Effector memory CD8-positive, alpha-beta T cell (primary cell): ENCODE measurements around the gene EMILIN1.
"Not testable (repeated sequence)": the region's sequence is repeated elsewhere in the genome, so short reads cannot be mapped to it uniquely, and the experiment has no call there.

Experiments
- ATAC-seq: fragments of 150-1000 bp; cut with Tn5 transposase; replicated peaks from 2 replicates; pipeline ENCODE4 v1.10.0; 2021; ENCODE audit warnings: mild to moderate bottlenecking, moderate library complexity
- DNase-seq, 3 experiments: peaks; one replicate each; pipeline ENCODE4 v3.0.0; 2021
- H3K27ac Mint-ChIP-seq, 2 donors: one replicate each; pipeline ENCODE4 v1.8.0; 2022; ENCODE audit warnings: mild to moderate bottlenecking in 2 of 2, mixed read lengths in 2 of 2, moderate library complexity in 2 of 2
- H3K27me3 Mint-ChIP-seq, 2 donors: one replicate each; pipeline ENCODE4 v1.8.0; 2022; ENCODE audit warnings: mixed read lengths in 2 of 2
- H3K36me3 Mint-ChIP-seq: one replicate; pipeline ENCODE4 v1.8.0; 2022; ENCODE audit warnings: mild to moderate bottlenecking, moderate library complexity, mixed read lengths; ENCODE audit not compliant: insufficient read depth
- H3K4me1 Mint-ChIP-seq, 2 donors: one replicate each; pipeline ENCODE4 v1.8.0; 2022; ENCODE audit warnings: low read depth in 2 of 2, mixed read lengths in 2 of 2
- H3K4me3 Mint-ChIP-seq, 2 donors: one replicate each; pipeline ENCODE4 v1.8.0; 2022; ENCODE audit warnings: mild to moderate bottlenecking in 2 of 2, mixed read lengths in 2 of 2, moderate library complexity in 2 of 2
- H3K9me3 Mint-ChIP-seq, 2 donors: one replicate each; pipeline ENCODE4 v1.8.0; 2022; ENCODE audit warnings: mixed read lengths in 2 of 2

EMILIN1 gene

DNA sequence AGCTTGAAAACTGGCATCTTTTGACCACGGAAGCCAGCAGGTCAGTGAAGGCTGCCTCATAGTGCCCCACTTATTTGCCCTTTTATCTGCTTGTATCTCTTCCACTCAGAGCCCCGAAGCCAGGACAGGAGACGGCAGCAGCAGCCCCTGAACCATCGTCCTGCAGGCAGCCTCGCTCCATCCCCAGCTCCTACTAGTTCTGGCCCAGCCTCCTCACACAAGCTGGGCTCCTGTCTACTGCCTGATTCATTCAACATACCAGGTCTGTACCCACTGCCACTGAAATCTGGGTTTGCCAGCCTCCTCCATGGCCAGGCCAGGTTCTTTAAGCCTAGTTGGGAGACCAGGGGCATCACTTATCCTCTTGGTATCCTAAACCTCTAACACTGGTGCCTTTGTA lies 11.0 kb upstream of the EMILIN1 start:
- no peak for ATAC-seq
- peak overlapping the region in 1 of 2 donors; percentile 23 for H3K27ac Mint-ChIP-seq
- H3K4me3 Mint-ChIP-seq, result no peak overlapping the region
- no peak for DNase-seq
- H3K9me3 Mint-ChIP-seq, result no peaks in the 10 kb centered on the region
- no peaks in the 10 kb centered on the region for H3K27me3 Mint-ChIP-seq
- H3K36me3 Mint-ChIP-seq, result peaks cover 53% of the 10 kb centered on the region
- peaks cover 30 to 61% of the 10 kb centered on the region in 2 donors for H3K4me1 Mint-ChIP-seq

DNA sequence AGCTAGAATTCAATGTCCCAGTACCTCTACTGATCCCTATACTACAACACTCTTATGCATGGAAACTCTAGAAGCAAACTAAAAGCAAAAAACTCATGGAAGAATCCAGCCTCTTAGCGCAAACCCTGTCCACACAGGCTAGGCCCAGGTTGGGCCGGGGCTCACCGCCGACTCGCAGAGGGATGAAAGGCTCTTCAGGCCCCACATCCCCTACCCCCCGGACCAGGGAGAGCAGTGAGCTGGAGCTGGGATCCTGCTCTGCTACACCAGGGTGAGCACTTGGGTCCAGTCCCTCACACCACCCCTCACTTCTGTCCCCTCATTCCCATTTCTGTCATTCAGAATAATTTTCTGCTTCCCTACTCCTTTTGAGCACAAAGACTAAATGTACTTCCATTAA lies 9.0 kb upstream of the EMILIN1 start:
- Mint-ChIP-seq H3K36me3 (peaks cover 48% of the 10 kb centered on the region), H3K9me3 (no peaks in the 10 kb centered on the region), H3K4me1 (peaks cover 32 to 57% of the 10 kb centered on the region in 2 donors), H3K27me3 (no peaks in the 10 kb centered on the region), H3K27ac (peak overlapping the region; percentile 67 to 96), H3K4me3 (peak overlapping the region; percentile 15 to 97)
- ATAC-seq, result no peak
- DNase-seq, result no peak

DNA sequence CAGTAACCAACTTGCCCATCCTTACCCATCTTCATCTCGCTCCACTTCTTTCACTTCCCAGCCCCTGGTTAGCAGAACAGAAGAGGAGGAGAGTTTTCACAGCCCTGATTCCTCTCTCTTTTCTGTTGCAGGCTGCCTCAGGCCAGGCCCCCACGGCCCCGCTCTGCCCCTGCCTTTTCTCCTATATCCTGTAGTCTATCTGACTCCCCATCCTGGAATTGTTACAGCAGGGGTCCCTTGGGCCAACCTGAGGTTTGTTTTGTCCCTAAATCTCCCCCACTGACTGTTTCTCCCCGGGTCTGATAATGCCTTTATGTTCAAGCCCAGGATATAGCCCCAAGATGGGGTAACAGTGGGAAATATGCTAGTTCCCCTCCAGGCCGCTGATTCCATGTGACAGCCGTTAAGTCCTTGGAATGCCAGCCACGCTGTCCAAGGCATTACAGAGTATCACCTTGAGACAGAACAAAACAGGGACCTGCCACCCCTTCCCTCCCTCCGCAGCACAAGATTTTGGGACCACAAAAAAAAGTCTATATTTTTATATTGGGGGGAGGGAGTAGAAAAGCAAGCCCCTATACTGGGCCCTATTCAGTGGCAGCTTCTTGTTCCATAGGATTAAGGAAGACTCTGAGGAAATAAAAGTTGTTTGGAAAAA lies 8.3 kb upstream of the EMILIN1 start:
- H3K4me1 Mint-ChIP-seq, result peaks cover 37 to 62% of the 10 kb centered on the region in 2 donors
- peaks cover 42% of the 10 kb centered on the region for H3K36me3 Mint-ChIP-seq
- H3K27ac Mint-ChIP-seq, result peak overlapping the region; percentile 91 to 96
- ATAC-seq (no peak), DNase-seq (no peak)
- peak overlapping the region; percentile 97 to 99 for H3K4me3 Mint-ChIP-seq
- no peaks in the 10 kb centered on the region for H3K9me3 Mint-ChIP-seq
- H3K27me3 Mint-ChIP-seq, result no peaks in the 10 kb centered on the region

DNA sequence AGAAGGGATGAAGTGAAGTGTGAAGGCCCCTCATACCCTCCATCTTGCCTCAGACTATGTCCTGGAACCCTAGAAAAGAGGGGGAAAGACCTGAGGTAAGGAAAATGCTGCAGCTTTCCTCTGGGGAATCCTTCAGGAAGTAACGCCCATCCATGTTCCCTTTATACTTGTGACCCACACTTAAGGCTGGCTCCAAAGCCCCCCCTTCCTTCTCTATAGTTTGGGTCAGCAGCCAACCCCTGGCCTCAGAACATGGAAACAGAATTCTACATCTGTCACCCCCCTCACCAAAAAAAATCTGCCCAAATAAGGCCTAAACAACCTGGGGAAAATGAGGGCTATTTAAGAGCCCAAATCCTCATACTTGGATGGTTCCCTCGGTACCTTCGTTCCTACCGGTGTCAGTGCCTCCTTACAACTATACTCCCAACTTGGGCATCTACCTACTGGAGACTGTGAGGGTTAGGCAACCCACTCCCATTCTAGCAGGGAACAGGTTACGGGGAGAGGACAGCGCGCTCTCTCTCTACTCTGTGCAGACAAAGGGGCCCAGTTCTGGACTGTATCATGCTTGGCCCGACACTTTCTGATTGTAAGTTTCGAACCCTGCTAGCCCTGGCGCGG lies 7.7 kb upstream of the EMILIN1 start:
- H3K4me3 Mint-ChIP-seq, result peak overlapping the region; percentile 97 to 99
- H3K4me1 Mint-ChIP-seq, result peaks cover 44 to 62% of the 10 kb centered on the region in 2 donors
- H3K9me3 Mint-ChIP-seq, result no peaks in the 10 kb centered on the region
- H3K27ac Mint-ChIP-seq, result peak overlapping the region; percentile 91 to 96
- H3K27me3 Mint-ChIP-seq, result no peaks in the 10 kb centered on the region
- DNase-seq (peak in 1 of 3 experiments; percentile 21), ATAC-seq (peak; percentile 9)
- peaks cover 35% of the 10 kb centered on the region for H3K36me3 Mint-ChIP-seq

DNA sequence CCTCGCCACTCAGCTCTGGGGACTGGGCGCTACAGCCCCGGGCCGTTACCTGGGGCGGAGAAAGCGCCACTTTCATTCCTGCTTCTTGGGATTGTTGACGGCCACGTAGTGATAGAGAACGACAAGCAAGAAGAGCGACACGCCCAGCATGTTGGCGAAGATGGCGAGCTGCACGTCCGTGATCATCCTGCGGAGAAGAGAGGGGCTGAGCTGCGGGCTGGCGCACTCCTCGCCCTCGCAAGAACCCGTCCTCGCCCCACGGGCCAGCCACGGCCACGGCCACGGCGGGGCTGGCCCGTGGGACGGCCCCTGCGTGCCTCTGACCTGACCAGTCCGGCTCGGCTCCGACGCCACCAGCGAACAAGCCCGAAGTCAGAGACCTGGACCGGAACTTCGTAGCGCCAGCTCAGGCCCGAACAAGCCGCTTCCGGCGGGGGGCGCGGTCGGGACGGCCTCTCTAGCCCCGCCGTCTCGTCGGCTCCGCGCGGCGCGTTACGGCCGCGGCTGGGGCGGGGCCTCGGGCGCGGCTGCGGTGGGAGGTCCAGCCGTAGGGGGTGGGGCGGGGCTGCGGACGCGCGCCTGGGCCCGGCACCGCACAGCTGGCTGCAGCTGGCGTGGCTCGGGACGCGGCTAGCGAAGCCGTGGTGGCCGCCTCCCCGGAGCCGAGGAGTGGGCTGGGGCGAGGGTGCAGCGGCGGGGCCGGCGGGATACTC lies 7.0 kb upstream of the EMILIN1 start, which contains the start of gene OST4:
Gene OST4 (minus strand): TSS at position 378 of the 713 bp plus-strand sequence.
- Mint-ChIP-seq H3K27me3 (no peaks in the 10 kb centered on the region), H3K4me3 (peak within 1 kb of the TSS; percentile 97 to 99), H3K4me1 (peaks cover 48 to 62% of the 10 kb centered on the region in 2 donors), H3K36me3 (peaks cover 29% of the 10 kb centered on the region), H3K9me3 (no peaks in the 10 kb centered on the region), H3K27ac (peak within 1 kb of the TSS; percentile 91 to 96)
- peak; percentile 85 to 87 (median 85) for DNase-seq
- peak; percentile 90 for ATAC-seq

DNA sequence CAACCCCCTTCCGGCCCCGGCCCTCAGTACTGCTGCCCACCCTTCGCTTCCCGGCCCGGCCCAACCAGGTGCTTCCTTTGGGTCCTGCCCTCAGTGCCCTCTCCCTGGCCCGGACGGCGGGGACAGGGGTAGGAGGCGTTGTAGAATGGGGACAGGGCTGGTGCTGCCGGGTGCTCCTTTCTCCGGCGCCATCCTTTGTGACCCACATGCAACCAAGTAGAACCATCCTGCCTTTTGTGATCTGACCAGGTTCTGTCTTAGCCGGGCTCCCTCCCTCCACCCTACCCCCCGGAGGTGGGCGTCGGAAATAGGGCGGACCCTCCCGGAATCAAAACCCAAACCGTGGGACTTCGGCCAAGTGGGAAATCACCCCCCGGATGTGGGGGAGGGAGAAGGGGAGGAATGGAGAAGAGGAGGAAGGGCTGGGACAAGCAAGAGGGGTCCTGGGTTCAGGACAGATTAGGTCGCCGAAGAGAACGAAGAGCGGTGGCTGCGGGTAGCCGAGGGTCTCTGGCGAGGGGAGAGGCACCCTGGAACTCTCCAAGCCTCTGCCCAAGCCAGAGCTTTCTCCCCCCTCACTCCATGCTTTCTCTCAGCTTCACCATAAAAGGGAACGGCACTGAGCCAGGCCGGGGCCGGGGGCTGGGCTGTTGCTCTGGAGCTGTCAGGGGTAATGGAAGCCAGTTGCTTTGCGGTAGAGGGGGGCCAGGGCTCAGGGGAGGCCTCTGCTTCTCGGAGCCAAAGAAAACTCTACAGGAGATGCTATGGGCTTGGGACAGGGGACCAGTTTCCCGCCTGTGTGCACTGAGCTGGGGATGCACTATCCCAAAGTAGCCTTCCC lies 6.2 kb upstream of the EMILIN1 start:
- Mint-ChIP-seq H3K27ac (peak overlapping the region; percentile 38 to 74), H3K36me3 (peaks cover 23% of the 10 kb centered on the region), H3K4me1 (peaks cover 49 to 61% of the 10 kb centered on the region in 2 donors), H3K27me3 (no peaks in the 10 kb centered on the region), H3K9me3 (no peaks in the 10 kb centered on the region), H3K4me3 (peak overlapping the region; percentile 85 to 97)
- peak; percentile 21 for ATAC-seq
- DNase-seq, result no peak

DNA sequence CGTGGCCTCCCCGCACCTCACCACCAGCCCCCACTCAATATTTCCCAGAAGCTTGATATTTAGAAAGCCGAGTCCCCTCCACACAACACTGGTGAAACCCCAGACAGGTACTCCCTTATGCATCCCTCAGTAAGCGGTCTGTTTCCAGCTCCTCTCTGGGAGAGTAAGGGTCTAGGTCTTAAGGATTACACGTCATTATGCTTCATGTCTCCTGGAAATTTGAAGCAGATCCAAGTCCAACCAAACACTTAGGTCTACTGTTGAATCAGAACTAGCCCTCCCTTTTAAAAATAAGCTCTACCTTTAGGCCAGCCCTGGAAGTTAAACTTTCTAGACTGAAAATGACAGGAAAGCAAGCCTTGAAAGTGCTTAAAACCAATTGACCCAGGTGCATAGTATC lies 5.5 kb upstream of the EMILIN1 start:
- no peaks in the 10 kb centered on the region for H3K9me3 Mint-ChIP-seq
- H3K4me1 Mint-ChIP-seq, result peaks cover 47 to 56% of the 10 kb centered on the region in 2 donors
- DNase-seq (no peak), ATAC-seq (no peak)
- peak overlapping the region; percentile 85 to 97 for H3K4me3 Mint-ChIP-seq
- H3K27me3 Mint-ChIP-seq, result no peaks in the 10 kb centered on the region
- peak overlapping the region; percentile 38 to 49 for H3K27ac Mint-ChIP-seq
- H3K36me3 Mint-ChIP-seq, result peaks cover 23% of the 10 kb centered on the region

DNA sequence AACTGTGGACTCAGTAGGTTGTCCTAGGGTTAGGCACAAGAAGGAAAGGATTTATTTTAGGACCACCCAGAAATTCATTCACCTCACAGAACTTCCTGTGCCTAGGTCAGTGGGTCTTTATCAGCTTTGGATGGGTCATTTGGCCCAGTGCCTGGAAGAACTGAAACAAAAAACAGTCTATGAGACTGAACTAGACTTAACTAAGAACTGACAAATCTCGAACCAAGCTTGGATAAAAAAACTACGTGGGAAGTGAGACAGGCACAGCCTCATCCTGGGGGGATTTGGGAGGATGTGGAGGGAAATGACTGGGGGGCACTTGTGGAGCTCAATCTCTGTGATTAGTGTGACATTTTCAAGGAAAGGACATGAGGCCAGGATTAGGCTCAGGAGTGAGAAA lies 4.6 kb upstream of the EMILIN1 start:
- Mint-ChIP-seq H3K27ac (peak overlapping the region in 1 of 2 donors; percentile 76), H3K4me3 (no peak overlapping the region), H3K27me3 (no peaks in the 10 kb centered on the region), H3K36me3 (peaks cover 17% of the 10 kb centered on the region), H3K4me1 (peaks cover 43 to 49% of the 10 kb centered on the region in 2 donors), H3K9me3 (no peaks in the 10 kb centered on the region)
- no peak for DNase-seq
- ATAC-seq, result no peak

DNA sequence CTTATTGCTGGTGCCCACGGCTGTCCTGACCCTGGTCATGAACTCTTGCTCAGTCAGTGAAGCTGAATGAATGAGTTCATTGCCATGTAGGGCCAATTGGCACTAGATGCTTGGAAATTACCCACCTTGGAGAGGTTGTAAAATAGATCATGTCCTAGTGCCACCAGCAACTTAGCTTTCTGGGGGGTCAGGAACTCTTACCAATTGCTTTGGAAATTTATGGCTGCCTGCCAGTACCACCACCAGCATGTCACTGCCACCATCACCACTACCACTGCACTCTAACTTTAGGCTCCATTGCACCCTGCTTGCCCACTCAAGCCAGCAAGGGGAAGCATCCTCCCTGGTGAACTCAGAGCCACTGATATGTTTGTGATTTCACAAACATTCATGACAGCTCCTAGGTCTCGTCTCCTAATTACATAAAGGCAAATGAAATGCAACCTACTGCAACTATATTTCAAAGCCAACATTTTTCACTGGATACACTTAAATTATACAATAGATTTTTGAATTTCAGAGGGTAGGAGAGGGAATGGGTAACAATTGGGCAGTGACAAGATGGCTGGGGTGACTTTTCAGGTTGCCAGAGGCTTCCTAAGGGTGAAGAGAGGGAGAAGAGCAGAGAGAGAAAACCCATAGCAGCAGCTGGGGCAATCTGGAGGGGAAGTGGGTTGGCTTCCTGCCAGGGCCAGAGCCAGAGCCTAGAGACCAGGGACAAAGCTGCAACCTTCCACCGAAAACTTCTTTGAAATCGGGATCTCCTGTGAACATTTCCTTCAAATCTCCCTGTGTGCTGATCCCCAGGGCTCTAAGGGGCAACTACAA lies 3.5 kb upstream of the EMILIN1 start:
- DNase-seq (peak; percentile 38 to 47 (median 46)), ATAC-seq (peak; percentile 16)
- H3K4me1 Mint-ChIP-seq, result peaks cover 31 to 38% of the 10 kb centered on the region in 2 donors
- peaks cover 8% of the 10 kb centered on the region for H3K36me3 Mint-ChIP-seq
- H3K9me3 Mint-ChIP-seq, result no peaks in the 10 kb centered on the region
- no peaks in the 10 kb centered on the region for H3K27me3 Mint-ChIP-seq
- H3K27ac Mint-ChIP-seq, result peak overlapping the region in 1 of 2 donors; percentile 88
- H3K4me3 Mint-ChIP-seq, result peak overlapping the region; percentile 8 to 57

DNA sequence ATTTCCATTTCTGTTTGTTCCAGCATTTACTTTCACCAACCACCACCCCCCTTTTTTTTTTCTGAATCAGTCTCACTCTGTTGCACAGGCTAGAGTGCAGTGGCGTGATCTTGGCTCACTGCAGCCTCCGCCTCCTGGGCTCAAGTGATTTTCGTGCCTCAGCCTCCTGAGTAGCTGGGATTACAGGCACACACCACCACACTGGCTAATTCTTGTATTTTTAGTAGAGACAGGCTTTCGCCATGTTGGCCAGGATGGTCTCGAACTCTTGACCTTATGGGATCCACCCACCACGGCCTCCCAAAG lies 2.9 kb upstream of the EMILIN1 start:
- Mint-ChIP-seq H3K4me1 (peaks cover 34 to 38% of the 10 kb centered on the region in 2 donors), H3K27ac (peak overlapping the region in 1 of 2 donors; percentile 88), H3K4me3 (peak overlapping the region; percentile 8 to 57)
- H3K27me3 Mint-ChIP-seq, H3K9me3 Mint-ChIP-seq, DNase-seq, H3K36me3 Mint-ChIP-seq, ATAC-seq: not testable (repeated sequence)

DNA sequence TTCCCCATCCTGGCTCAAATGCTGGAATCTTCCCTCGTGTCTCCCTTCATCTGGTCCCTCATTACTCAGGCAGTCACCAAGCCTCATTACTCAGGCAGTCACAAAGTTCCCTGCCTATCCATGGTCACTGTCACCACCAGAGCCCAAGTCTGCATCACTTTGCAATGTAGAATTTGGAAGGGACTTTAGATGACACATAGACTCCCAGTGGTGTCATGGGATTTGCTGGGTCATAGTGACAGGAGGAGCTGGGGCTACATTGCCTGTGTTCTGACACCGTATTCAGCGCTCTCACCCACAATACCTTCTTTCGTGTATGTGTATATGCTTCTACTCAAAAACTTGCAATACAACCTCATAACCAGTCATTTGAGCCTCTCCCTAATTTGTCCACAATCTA lies 2.1 kb upstream of the EMILIN1 start:
- DNase-seq, result no peak
- H3K9me3 Mint-ChIP-seq, result no peaks in the 10 kb centered on the region
- H3K4me3 Mint-ChIP-seq, result peak overlapping the region in 1 of 2 donors; percentile 1
- peaks cover 35 to 39% of the 10 kb centered on the region in 2 donors for H3K4me1 Mint-ChIP-seq
- H3K27ac Mint-ChIP-seq, result no peak overlapping the region
- no peaks in the 10 kb centered on the region for H3K27me3 Mint-ChIP-seq
- ATAC-seq, result no peak
- H3K36me3 Mint-ChIP-seq, result peaks cover 3% of the 10 kb centered on the region

DNA sequence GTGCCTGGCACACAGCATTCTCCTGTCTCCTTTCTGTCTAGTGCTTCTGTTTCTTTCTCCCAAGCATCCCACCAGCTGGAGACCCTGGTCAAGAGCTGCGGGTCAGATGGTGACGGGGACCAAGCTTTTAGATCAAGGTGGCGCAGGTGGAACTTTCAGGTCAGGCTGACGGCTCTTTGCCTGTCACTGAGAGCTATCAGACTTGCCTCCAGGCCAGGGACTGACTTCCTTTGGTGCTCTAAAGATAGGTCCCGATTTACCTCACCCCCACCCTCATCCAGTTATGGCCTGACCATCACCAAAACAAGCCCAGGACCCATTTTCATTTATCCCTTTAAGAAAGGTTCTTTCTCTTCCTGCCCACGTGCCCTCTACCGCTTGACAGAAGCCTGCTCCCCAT lies 1.2 kb upstream of the EMILIN1 start:
- Mint-ChIP-seq H3K9me3 (no peaks in the 10 kb centered on the region), H3K4me3 (no peak overlapping the region), H3K27me3 (no peaks in the 10 kb centered on the region), H3K4me1 (peaks cover 36 to 40% of the 10 kb centered on the region in 2 donors), H3K36me3 (peaks cover 3% of the 10 kb centered on the region), H3K27ac (no peak overlapping the region)
- no peak for DNase-seq
- ATAC-seq, result no peak
